Testis (tissue), 3 donors: ENCODE measurements around the gene USP15. TPM values are rescaled to one million over a fixed set of nuclear protein-coding genes. Genes with fewer than 3 reads are reported as not detected.
"Not testable (repeated sequence)": the region's sequence is repeated elsewhere in the genome, so short reads cannot be mapped to it uniquely, and the experiment has no call there.

Experiments
- DNase-seq: peaks from one replicate; pipeline ENCODE4 v3.0.0-alpha.2; 2019
- H3K27ac ChIP-seq, 2 donors: fragments of 200-600 bp; sonication (generic); one replicate each; pipeline ENCODE4 v1.5.1; 2019
- H3K27me3 ChIP-seq: fragments of 200-600 bp; sonication (generic); one replicate; pipeline ENCODE4 v1.5.1; 2019
- H3K36me3 ChIP-seq: fragments of 200-600 bp; sonication (generic); one replicate; pipeline ENCODE4 v1.5.1; 2017; ENCODE audit warnings: low read depth; ENCODE audit errors: missing control alignments
- H3K4me1 ChIP-seq: fragments of 200-600 bp; sonication (generic); one replicate; pipeline ENCODE4 v1.5.1; 2019
- H3K4me3 ChIP-seq, 2 donors: fragments of 200-600 bp; sonication (generic); one replicate each; pipeline ENCODE4 v1.5.1; 2017 to 2019
- H3K9me3 ChIP-seq: fragments of 200-600 bp; sonication (generic); one replicate; pipeline ENCODE4 v1.5.1; 2017
- POLR2A ChIP-seq: fragments of 450-650 bp; IDR thresholded peaks from one replicate; pipeline ENCODE4 v1.6.1; 2017; ENCODE audit warnings: antibody characterized with exemption, mild to moderate bottlenecking, moderate library complexity
- WGBS, 2 donors: methylation state at CpG; one replicate each; pipeline ENCODE4 v1.1.5; 2018; 5-methylcytosine and 5-hydroxymethylcytosine counted together
- intact Hi-C: fragments of 100-400 bp; cut with DNase I; formaldehyde crosslinking; loops from one replicate; pipeline ENCODE4 v1.15.1; 2023; ENCODE audit warnings: low total_unique reads
- polyA plus RNA-seq: library from polyadenylated mRNA; stranded (reverse); fragments of 350-450 nt; fragmentation: Illumina TruSeq; extraction: RNeasy Lipid Tissue Mini Kit (QIAGEN cat#74804); gene quantifications from one replicate; pipeline ENCODE4 v1.2.3, GENCODE V29; 2014; ENCODE audit warnings: low read depth, low replicate concordance; ENCODE audit not compliant: insufficient read depth
- total RNA-seq, 2 donors: library from RNA; depleted of rRNA; stranded (reverse); fragments of >200 nt; gene quantifications; one replicate each; pipeline ENCODE4 v1.2.3, GENCODE V29; 2016
- TF ChIP-seq, protein P1 (sequence below), 3 experiments: fragments of 450-650 bp in 2 of 3; fragments of 200-600 bp in 1 of 3; sonication (generic) in 1 of 3; IDR thresholded peaks; one replicate each; pipeline ENCODE4 v1.5.1; 2016 to 2019; ENCODE audit warnings: antibody characterized with exemption in 3 of 3, mild to moderate bottlenecking in 2 of 3, moderate library complexity in 1 of 3

Gene USP15
- total and polyA plus RNA-seq, 3 donors from 2014 or later = 66.1 to 146 (median 128) TPM

DNA sequence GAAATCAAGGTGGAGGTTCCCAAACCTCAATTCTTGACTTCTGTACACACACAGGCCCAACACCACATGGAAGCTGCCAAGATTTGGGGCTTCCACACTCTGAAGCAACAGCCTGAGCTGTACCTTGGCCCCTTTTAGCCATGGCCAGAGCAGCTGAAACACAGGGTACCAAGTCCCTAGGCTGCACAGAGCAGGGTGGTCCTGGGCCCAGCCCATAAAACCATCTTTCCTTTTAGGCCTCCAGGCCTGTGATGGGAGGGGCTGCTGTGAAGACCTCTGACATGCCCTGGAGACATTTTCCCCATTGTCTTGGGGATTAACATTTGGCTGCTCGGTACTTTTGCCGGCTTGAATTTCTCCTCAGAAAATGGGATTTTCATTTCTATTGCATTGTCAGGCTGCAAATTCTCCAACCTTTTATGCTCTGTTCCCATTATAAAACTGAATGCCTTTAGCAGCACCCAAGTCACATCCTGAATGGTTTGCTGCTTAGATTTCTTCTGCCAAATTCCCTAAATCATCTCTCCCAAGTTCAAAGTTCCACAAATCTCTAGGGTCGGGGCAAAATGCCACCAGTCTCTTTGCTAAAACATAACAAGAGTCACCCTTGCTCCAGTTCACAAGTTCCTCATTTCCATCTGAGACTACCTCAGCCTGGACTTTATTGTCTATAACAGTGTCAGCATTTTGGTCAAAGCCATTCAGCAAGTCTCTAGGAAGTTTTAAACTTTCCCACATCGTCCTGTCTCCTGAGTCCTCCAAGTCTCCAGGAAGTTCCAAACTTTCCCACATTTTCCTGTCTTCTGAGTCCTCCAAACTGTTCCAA lies 84.7 kb downstream of the USP15 start:
- H3K27me3 ChIP-seq, H3K4me3 ChIP-seq, H3K9me3 ChIP-seq, intact Hi-C loops, H3K36me3 ChIP-seq, H3K27ac ChIP-seq, H3K4me1 ChIP-seq, DNase-seq: not testable (repeated sequence)
- WGBS, 2 donors = 91 to 96% methylated on average over 4 of the region's 4 CpGs

DNA sequence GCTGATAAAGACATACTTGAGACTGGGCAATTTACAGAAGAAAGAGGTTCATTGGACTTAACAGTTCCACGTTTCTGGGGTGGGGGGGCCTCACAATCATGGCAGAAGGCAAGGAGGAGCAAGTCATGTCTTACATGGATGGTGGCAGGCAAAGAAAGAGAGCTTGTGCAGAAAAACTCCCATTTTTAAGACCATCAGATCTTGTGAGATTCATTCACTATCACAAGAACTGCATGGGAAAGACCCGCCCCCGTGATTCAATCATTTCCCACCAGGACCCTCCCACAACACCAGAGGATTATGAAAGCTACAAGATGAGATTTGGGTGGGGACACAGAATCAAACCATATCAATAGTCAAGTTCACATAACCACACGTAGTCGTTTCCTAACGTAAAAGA lies 85.5 kb downstream of the USP15 start:
- DNase-seq = no peak
- Histone ChIP-seq H3K4me3 (no peak overlapping the region), H3K36me3 (no peaks in the 10 kb centered on the region), H3K27me3 (no peaks in the 10 kb centered on the region), H3K9me3 (no peaks in the 10 kb centered on the region), H3K27ac (no peak overlapping the region), H3K4me1 (no peaks in the 10 kb centered on the region)
- no peak for TF ChIP-seq POLR2A
- TF ChIP-seq, protein P1, sequence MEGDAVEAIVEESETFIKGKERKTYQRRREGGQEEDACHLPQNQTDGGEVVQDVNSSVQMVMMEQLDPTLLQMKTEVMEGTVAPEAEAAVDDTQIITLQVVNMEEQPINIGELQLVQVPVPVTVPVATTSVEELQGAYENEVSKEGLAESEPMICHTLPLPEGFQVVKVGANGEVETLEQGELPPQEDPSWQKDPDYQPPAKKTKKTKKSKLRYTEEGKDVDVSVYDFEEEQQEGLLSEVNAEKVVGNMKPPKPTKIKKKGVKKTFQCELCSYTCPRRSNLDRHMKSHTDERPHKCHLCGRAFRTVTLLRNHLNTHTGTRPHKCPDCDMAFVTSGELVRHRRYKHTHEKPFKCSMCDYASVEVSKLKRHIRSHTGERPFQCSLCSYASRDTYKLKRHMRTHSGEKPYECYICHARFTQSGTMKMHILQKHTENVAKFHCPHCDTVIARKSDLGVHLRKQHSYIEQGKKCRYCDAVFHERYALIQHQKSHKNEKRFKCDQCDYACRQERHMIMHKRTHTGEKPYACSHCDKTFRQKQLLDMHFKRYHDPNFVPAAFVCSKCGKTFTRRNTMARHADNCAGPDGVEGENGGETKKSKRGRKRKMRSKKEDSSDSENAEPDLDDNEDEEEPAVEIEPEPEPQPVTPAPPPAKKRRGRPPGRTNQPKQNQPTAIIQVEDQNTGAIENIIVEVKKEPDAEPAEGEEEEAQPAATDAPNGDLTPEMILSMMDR (IDR thresholded peaks at IDR 0.05) = no peak
- 96% methylated on average over 6 of the region's 6 CpGs for WGBS, 2 donors
- intact Hi-C loops = no loop called here

DNA sequence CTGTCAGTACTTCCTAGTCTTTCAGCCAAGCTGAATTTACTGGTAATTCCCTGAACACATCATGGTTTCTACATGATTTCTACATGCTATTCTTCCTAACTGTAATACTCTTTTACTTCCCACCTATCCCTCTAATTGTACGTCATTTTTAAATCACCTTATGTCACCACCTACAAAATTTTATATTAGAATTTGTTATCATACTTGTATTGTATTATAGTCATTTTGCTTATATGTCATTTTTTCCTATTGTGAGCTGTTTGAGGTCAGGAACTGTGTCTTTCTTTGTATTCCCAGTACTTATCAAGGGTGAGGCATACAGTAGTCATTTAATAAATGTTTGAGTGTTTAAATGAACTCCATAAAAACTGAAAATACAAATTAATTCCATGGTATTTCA lies 86.6 kb downstream of the USP15 start:
- TF ChIP-seq POLR2A = no peak
- TF ChIP-seq, protein P1 (IDR thresholded peaks at IDR 0.05) = no peak
- intact Hi-C loops = no loop called here
- 88 to 97% methylated on average over 1 of the region's 1 CpG for WGBS, 2 donors
- no peak for DNase-seq
- Histone ChIP-seq H3K9me3 (no peaks in the 10 kb centered on the region), H3K4me1 (no peaks in the 10 kb centered on the region), H3K36me3 (no peaks in the 10 kb centered on the region), H3K27me3 (no peaks in the 10 kb centered on the region), H3K4me3 (no peak overlapping the region), H3K27ac (no peak overlapping the region)

DNA sequence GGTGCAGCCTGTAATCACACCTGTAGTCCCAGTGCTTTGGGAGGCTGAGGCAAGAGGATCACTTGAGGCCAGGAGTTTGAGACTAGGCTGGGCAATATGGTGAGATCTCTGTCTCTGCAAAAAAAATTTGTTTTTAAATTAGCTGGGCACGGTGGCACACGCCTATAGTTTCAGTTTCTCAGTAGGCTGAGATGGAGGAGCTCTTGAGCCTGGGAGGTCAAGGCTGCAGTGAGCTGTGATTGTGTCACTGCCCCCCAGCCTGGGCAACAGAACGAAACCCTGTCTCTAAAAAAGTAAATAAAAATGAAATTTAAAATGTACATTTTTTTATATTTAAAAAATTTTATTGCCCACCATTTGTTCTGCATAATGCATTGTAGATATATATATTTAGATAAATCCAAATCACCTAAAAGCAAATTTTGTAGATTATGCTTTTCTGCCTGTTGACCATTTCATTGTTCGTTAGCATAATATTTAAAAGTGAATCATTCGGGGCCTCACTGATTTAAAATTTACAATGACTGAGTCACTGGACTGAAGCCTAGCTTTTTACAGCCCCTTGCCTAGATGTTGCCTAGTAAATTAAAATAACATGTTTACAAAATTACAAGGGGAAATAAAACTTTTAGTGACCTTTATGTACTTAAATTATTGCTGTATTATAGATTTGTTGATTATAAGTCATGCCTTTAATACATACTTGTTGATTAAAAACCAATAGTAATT lies 87.9 kb downstream of the USP15 start:
- TF ChIP-seq POLR2A = no peak
- TF ChIP-seq, protein P1 (IDR thresholded peaks at IDR 0.05) = no peak
- Histone ChIP-seq H3K27ac (no peak overlapping the region), H3K9me3 (no peaks in the 10 kb centered on the region), H3K27me3 (no peaks in the 10 kb centered on the region), H3K4me3 (no peak overlapping the region), H3K36me3 (no peaks in the 10 kb centered on the region), H3K4me1 (no peaks in the 10 kb centered on the region)
- intact Hi-C loops = no loop called here
- 84 to 86% methylated on average over 5 of the region's 5 CpGs for WGBS, 2 donors
- no peak for DNase-seq

DNA sequence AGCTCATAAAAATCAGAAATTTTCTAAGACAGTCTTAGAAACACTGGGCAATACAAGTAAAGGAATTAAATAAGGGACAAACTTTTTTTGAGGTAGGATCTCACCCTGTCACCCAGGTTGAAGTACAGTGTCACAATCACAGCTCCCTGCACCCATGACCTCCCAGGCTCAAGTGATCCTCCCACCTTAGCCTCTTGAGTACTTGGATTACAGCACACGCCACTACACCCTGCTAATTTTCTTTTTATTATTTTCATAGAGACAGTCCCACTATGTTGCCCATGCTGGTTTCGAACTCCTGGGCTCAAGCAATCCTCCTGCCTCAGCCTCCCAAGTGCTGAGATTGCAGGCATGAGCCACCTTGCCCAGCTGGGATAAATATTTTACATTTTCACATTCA lies 90.3 kb downstream of the USP15 start:
- DNase-seq = no peak

More for the DNA sequence above, 90.3 kb downstream of the USP15 start:
- H3K9me3 ChIP-seq = no peaks in the 10 kb centered on the region
- no peaks in the 10 kb centered on the region for H3K27me3 ChIP-seq
- H3K36me3 ChIP-seq = no peaks in the 10 kb centered on the region
- no peaks in the 10 kb centered on the region for H3K4me1 ChIP-seq
- TF ChIP-seq, protein P1 (IDR thresholded peaks at IDR 0.05) = no peak
- TF ChIP-seq POLR2A = no peak
- 52 to 88% methylated on average over 2 of the region's 2 CpGs for WGBS, 2 donors
- no peak overlapping the region for H3K4me3 ChIP-seq
- H3K27ac ChIP-seq = no peak overlapping the region
- intact Hi-C loops = no loop called here
